SU-DHL-6 (cell line): ENCODE data around the gene TPPP2.

Source experiments
- H2AFZ ChIP-seq: fragments of 200-600 bp; sonication (generic); 2 replicates; pipeline ENCODE4 v1.6.1; 2014; ENCODE audit warnings: low read depth, mild to moderate bottlenecking, moderate library complexity, mixed read lengths, antibody characterized with exemption, low read length; ENCODE audit not compliant: severe bottlenecking
- H3F3A ChIP-seq: fragments of 200-600 bp; shearing (Covaris generic); 2 replicates; pipeline ENCODE4 v1.6.0; 2016; ENCODE audit warnings: antibody characterized with exemption, mild to moderate bottlenecking; ENCODE audit not compliant: insufficient read depth
- H3K27ac ChIP-seq: fragments of 200-600 bp; sonication (generic); 2 replicates; pipeline ENCODE4 v1.5.1; 2016; ENCODE audit warnings: low read depth, mild to moderate bottlenecking, low read length, moderate library complexity, mixed read lengths
- H3K27me3 ChIP-seq: fragments of 200-600 bp; sonication (generic), shearing (Covaris generic); 2 replicates; pipeline ENCODE4 v1.6.0; 2014; ENCODE audit warnings: mild to moderate bottlenecking, low read length
- H3K36me3 ChIP-seq: fragments of 200-600 bp; sonication (generic); 2 replicates; pipeline ENCODE4 v1.6.1; 2014; ENCODE audit warnings: mild to moderate bottlenecking, low read length, mixed read lengths
- H3K4me2 ChIP-seq: fragments of 300-600, 200-600 bp; shearing (Covaris generic), sonication (generic); 2 replicates; pipeline ENCODE4 v1.6.0; 2014; ENCODE audit warnings: low read length, low read depth, mild to moderate bottlenecking; ENCODE audit not compliant: poor library complexity, severe bottlenecking
- H3K4me3 ChIP-seq: fragments of 200-600 bp; sonication (generic); 2 replicates; pipeline ENCODE4 v1.5.1; 2014; ENCODE audit warnings: antibody characterized with exemption, low read length, mild to moderate bottlenecking, mixed read lengths; ENCODE audit not compliant: insufficient read depth, poor library complexity, severe bottlenecking
- H3K79me2 ChIP-seq: fragments of 200-600 bp; sonication (generic); 2 replicates; pipeline ENCODE4 v1.6.1; 2014; ENCODE audit warnings: mild to moderate bottlenecking, low read length, moderate library complexity; ENCODE audit not compliant: insufficient read depth
- H3K9ac ChIP-seq: fragments of 200-600 bp; sonication (generic); 2 replicates; pipeline ENCODE4 v1.7.0; 2014; ENCODE audit warnings: mild to moderate bottlenecking, low read length
- H3K9me2 ChIP-seq: fragments of 200-600 bp; sonication (generic); replicated peaks from 2 replicates; pipeline ENCODE4 v1.6.1; 2014; ENCODE audit warnings: low read length; ENCODE audit not compliant: insufficient read depth
- H3K9me3 ChIP-seq: fragments of 200-600 bp; sonication (generic); 2 replicates; pipeline ENCODE4 v1.6.1; 2014; ENCODE audit warnings: low read length, mixed read lengths; ENCODE audit not compliant: insufficient read depth
- H4K20me1 ChIP-seq: fragments of 200-600 bp; sonication (generic); 2 replicates; pipeline ENCODE4 v1.6.1; 2014; ENCODE audit warnings: low read depth, mild to moderate bottlenecking, antibody characterized with exemption, low read length, moderate library complexity, mixed read lengths
- EZH2phosphoT487 ChIP-seq: fragments of 200-600 bp; sonication (generic), shearing (Covaris generic); conservative IDR thresholded peaks from 2 replicates; pipeline ENCODE4 v1.6.1; 2018; ENCODE audit warnings: mild to moderate bottlenecking, antibody characterized with exemption, low read length, moderate library complexity, mixed read lengths
- TF ChIP-seq, protein P1 (sequence below): fragments of 200-600 bp; sonication (generic); IDR thresholded peaks from one replicate; pipeline ENCODE4 v1.5.1; 2017; ENCODE audit warnings: antibody characterized with exemption, mild to moderate bottlenecking, low read length, moderate library complexity; ENCODE audit not compliant: insufficient read depth, poor library complexity, severe bottlenecking

TPPP2 gene

GRCh38 chr14:21026988-21027315 is 3.1 kb upstream of the TPPP2 start:
- Histone ChIP-seq H3F3A (no peaks in the 10 kb centered on the region), H4K20me1 (no peaks in the 10 kb centered on the region), H3K36me3 (no peaks in the 10 kb centered on the region), H3K9me2 (no peaks in the 10 kb centered on the region), H3K4me2 (no peak overlapping the region), H3K27me3 (no peaks in the 10 kb centered on the region), H3K9ac (no peak overlapping the region), H3K27ac (no peak overlapping the region), H2AFZ (no peak overlapping the region), H3K9me3 (no peaks in the 10 kb centered on the region), H3K4me3 (no peak overlapping the region), H3K79me2 (no peaks in the 10 kb centered on the region)
- TF ChIP-seq EZH2phosphoT487, result no peak
- TF ChIP-seq, protein P1, sequence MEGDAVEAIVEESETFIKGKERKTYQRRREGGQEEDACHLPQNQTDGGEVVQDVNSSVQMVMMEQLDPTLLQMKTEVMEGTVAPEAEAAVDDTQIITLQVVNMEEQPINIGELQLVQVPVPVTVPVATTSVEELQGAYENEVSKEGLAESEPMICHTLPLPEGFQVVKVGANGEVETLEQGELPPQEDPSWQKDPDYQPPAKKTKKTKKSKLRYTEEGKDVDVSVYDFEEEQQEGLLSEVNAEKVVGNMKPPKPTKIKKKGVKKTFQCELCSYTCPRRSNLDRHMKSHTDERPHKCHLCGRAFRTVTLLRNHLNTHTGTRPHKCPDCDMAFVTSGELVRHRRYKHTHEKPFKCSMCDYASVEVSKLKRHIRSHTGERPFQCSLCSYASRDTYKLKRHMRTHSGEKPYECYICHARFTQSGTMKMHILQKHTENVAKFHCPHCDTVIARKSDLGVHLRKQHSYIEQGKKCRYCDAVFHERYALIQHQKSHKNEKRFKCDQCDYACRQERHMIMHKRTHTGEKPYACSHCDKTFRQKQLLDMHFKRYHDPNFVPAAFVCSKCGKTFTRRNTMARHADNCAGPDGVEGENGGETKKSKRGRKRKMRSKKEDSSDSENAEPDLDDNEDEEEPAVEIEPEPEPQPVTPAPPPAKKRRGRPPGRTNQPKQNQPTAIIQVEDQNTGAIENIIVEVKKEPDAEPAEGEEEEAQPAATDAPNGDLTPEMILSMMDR, result no peak

- Histone ChIP-seq H3K27ac (no peak overlapping the region), H3K27me3 (no peaks in the 10 kb centered on the region), H3K79me2 (no peaks in the 10 kb centered on the region), H3K9ac (no peak overlapping the region), H3K4me2 (no peak overlapping the region), H4K20me1 (no peaks in the 10 kb centered on the region), H2AFZ (no peak overlapping the region), H3F3A (no peaks in the 10 kb centered on the region), H3K9me3 (no peaks in the 10 kb centered on the region), H3K4me3 (no peak overlapping the region), H3K36me3 (no peaks in the 10 kb centered on the region), H3K9me2 (no peaks in the 10 kb centered on the region)
- TF ChIP-seq, protein P1, result no peak
- TF ChIP-seq EZH2phosphoT487, result no peak
Measured at GRCh38 chr14:21030531-21030930, 514 bp downstream of the TPPP2 start.

DNA sequence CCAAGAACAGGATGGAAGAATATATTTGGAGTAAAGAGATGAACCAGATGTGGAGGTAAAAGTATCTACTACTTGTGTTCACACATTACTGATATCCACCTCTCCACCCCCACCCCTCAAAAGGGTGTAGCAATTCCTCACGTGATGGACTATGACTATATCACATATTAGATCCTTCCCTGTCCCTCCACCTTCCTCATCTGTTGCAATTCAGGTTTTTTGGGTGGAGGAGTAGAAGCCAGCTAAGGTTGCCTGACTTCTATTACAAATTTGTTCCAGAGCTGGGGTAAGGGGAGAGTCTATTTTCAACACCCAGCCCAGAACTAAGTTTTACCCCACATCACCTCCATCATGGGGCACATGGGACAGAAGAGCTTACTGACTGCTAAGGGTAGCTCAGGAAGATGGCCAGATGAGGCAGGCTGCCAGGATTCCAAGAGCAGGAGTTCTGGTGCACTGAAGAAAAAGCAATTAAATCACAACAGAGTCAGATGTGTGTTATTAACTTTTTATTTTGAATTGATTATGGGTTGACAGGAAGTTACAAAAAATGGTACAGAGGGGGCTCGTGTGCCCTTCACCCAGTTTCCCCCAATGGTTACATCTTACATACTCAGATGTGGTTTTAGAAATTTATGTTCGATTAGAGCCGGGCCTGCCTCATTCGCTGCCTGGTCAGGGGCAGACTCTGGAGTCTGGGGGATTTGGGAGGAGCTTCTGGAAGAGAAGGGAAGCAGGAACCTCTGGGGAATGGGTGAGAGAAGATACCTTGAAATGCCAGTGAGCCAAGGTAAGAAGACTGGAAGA is 2.5 kb downstream of the TPPP2 start:
- Histone ChIP-seq H3K27ac (no peak overlapping the region), H3K4me2 (no peak overlapping the region), H3K27me3 (no peaks in the 10 kb centered on the region), H3K9me3 (no peaks in the 10 kb centered on the region), H4K20me1 (no peaks in the 10 kb centered on the region), H2AFZ (no peak overlapping the region), H3F3A (no peaks in the 10 kb centered on the region), H3K4me3 (no peak overlapping the region), H3K9me2 (no peaks in the 10 kb centered on the region), H3K9ac (no peak overlapping the region), H3K79me2 (no peaks in the 10 kb centered on the region), H3K36me3 (no peaks in the 10 kb centered on the region)
- TF ChIP-seq, protein P1, result no peak
